ENCODE results near the gene RBBP8NL.

DNA sequence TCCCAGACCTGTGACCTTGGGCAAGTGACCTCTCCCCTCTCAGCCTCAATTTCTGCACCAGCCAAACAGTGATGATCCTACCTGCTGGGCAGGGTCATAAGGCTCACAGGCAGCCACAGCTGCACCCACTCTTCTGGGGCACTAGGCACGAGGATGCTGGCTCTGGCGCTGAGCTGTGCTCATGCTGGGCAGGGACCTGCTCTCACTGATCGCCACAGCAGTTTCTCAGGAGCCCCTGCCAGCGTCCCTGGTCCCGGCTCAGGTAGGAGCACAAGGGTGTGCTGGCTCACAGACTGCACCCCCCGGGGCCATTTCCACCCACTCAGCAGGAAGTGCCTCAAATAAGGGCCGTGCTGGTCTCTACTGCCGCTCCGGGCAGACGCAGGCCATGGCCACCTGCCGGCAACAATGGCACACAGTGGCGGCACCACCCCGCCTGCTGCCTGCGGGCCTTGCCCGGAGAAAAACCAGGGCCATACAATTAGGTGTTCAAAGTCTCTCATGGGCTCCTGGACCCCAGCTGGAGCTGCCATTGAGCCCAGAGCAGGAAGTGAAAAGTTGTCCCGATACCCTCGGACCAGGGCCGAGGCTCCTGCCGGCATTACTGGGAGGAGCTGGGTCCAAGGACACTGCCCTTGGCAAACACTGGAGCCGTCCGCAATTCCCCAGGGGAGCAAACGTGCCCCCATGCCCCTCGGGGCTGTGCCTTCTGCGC is 15.7 kb downstream of the RBBP8NL start:
- TF ChIP-seq, protein P1, sequence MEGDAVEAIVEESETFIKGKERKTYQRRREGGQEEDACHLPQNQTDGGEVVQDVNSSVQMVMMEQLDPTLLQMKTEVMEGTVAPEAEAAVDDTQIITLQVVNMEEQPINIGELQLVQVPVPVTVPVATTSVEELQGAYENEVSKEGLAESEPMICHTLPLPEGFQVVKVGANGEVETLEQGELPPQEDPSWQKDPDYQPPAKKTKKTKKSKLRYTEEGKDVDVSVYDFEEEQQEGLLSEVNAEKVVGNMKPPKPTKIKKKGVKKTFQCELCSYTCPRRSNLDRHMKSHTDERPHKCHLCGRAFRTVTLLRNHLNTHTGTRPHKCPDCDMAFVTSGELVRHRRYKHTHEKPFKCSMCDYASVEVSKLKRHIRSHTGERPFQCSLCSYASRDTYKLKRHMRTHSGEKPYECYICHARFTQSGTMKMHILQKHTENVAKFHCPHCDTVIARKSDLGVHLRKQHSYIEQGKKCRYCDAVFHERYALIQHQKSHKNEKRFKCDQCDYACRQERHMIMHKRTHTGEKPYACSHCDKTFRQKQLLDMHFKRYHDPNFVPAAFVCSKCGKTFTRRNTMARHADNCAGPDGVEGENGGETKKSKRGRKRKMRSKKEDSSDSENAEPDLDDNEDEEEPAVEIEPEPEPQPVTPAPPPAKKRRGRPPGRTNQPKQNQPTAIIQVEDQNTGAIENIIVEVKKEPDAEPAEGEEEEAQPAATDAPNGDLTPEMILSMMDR (IDR thresholded peaks at IDR 0.05) = no peak
- TF ChIP-seq POLR2A (IDR thresholded peaks at IDR 0.05) = no peak
